Effector memory CD8-positive, alpha-beta T cell (primary cell): ENCODE measurements around the gene ZNF260.

Experiments used
- ATAC-seq: fragments of 150-1000 bp; cut with Tn5 transposase; replicated peaks from 2 replicates; pipeline ENCODE4 v1.10.0; 2021; ENCODE audit warnings: mild to moderate bottlenecking, moderate library complexity
- DNase-seq, 3 experiments: peaks; one replicate each; pipeline ENCODE4 v3.0.0; 2021
- H3K27ac Mint-ChIP-seq, 2 donors: one replicate each; pipeline ENCODE4 v1.8.0; 2022; ENCODE audit warnings: mild to moderate bottlenecking in 2 of 2, mixed read lengths in 2 of 2, moderate library complexity in 2 of 2
- H3K27me3 Mint-ChIP-seq, 2 donors: one replicate each; pipeline ENCODE4 v1.8.0; 2022; ENCODE audit warnings: mixed read lengths in 2 of 2
- H3K36me3 Mint-ChIP-seq: one replicate; pipeline ENCODE4 v1.8.0; 2022; ENCODE audit warnings: mild to moderate bottlenecking, moderate library complexity, mixed read lengths; ENCODE audit not compliant: insufficient read depth
- H3K4me1 Mint-ChIP-seq, 2 donors: one replicate each; pipeline ENCODE4 v1.8.0; 2022; ENCODE audit warnings: low read depth in 2 of 2, mixed read lengths in 2 of 2
- H3K4me3 Mint-ChIP-seq, 2 donors: one replicate each; pipeline ENCODE4 v1.8.0; 2022; ENCODE audit warnings: mild to moderate bottlenecking in 2 of 2, mixed read lengths in 2 of 2, moderate library complexity in 2 of 2
- H3K9me3 Mint-ChIP-seq, 2 donors: one replicate each; pipeline ENCODE4 v1.8.0; 2022; ENCODE audit warnings: mixed read lengths in 2 of 2

The ZNF260 gene

GRCh38 chr19:36482876-36483275, 45.2 kb downstream of the ZNF260 start:
- Mint-ChIP-seq H3K36me3 (no peaks in the 10 kb centered on the region), H3K4me1 (peaks cover 7 to 17% of the 10 kb centered on the region in 2 donors), H3K27me3 (no peaks in the 10 kb centered on the region), H3K4me3 (no peak overlapping the region), H3K9me3 (no peaks in the 10 kb centered on the region), H3K27ac (no peak overlapping the region)
- ATAC-seq (no peak), DNase-seq (no peak)
